ENCODE results near the gene CACNG4. TPM values are rescaled to one million over a fixed set of nuclear protein-coding genes. Genes with fewer than 3 reads are reported as not detected.

Gene CACNG4
- total and polyA plus RNA-seq, 2 experiments from 2014 or later = 1.6 to 4.1 TPM

DNA sequence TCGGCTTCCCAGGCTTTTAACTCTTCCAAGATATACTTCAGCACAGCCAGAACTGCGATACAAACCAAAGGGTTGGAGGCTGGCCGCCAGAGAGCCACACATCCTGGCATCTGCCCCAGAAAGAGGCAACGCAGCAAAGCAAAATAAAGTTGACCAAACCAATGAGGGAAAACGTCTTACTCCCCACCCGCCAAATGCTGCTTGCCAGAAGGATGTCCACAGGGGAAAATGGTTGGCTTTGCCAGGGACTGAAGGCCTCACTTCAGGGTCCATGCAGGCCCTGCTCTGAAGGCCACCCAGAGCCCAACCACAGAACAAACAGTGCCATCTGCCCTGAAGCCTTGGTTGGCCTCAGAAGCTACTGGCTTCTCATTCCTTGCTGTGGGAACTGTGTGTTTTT, 94.9 kb downstream of the CACNG4 start:
- Mint-ChIP-seq H3K4me3 (no peak overlapping the region), H3K27ac (no peak overlapping the region), H3K27me3 (ENCODE audit: insufficient read depth, low read depth, poor library complexity) (peaks cover 2% of the 10 kb centered on the region), H3K4me1 (no peaks in the 10 kb centered on the region), H3K9me3 (peaks cover 9% of the 10 kb centered on the region), H3K36me3 (ENCODE audit: low read depth) (no peaks in the 10 kb centered on the region)
- Histone ChIP-seq H2AFZ (no peak overlapping the region), H3K27ac (ENCODE audit: low read depth) (no peak overlapping the region), H3K79me2 (replicated peaks; ENCODE audit: insufficient read depth) (no peaks in the 10 kb centered on the region), H3K36me3 (ENCODE audit: insufficient read depth) (no peaks in the 10 kb centered on the region), H3K27me3 (ENCODE audit: insufficient read depth) (no peaks in the 10 kb centered on the region), H3F3A (replicated peaks; ENCODE audit: low read depth) (no peaks in the 10 kb centered on the region), H3K4me1 (ENCODE audit: insufficient read depth) (no peaks in the 10 kb centered on the region), H3K4me2 (no peak overlapping the region), H3K4me3 (no peak overlapping the region), H4K20me1 (replicated peaks; ENCODE audit: insufficient read depth) (no peaks in the 10 kb centered on the region), H3K9me2 (ENCODE audit: insufficient read depth) (no peaks in the 10 kb centered on the region)
- DNase-seq (ENCODE audit: low spot score) (no peak), ATAC-seq (no peak)
- TF ChIP-seq EZH2phosphoT487 (IDR thresholded peaks at IDR 0.05; ENCODE audit: unreplicated experiment) (no peak), NANOG (IDR thresholded peaks at IDR 0.05; ENCODE audit: borderline replicate concordance) (no peak), POLR2AphosphoS5 (IDR thresholded peaks at IDR 0.05; ENCODE audit: low read depth) (no peak), JUNB (IDR thresholded peaks at IDR 0.05; ENCODE audit: unreplicated experiment) (no peak), CREB1 (CRISPR knock-in tag; IDR thresholded peaks at IDR 0.05; ENCODE audit: low read depth) (no peak), ZNF331 (CRISPR knock-in tag; IDR thresholded peaks at IDR 0.05; ENCODE audit: low read depth) (no peak), ZNF114 (CRISPR knock-in tag; IDR thresholded peaks at IDR 0.05) (no peak), EZH2 (IDR thresholded peaks at IDR 0.05; ENCODE audit: low read depth, unreplicated experiment) (no peak), STAT1 (IDR thresholded peaks at IDR 0.05; ENCODE audit: unreplicated experiment) (no peak)
- TF ChIP-seq, protein P1, sequence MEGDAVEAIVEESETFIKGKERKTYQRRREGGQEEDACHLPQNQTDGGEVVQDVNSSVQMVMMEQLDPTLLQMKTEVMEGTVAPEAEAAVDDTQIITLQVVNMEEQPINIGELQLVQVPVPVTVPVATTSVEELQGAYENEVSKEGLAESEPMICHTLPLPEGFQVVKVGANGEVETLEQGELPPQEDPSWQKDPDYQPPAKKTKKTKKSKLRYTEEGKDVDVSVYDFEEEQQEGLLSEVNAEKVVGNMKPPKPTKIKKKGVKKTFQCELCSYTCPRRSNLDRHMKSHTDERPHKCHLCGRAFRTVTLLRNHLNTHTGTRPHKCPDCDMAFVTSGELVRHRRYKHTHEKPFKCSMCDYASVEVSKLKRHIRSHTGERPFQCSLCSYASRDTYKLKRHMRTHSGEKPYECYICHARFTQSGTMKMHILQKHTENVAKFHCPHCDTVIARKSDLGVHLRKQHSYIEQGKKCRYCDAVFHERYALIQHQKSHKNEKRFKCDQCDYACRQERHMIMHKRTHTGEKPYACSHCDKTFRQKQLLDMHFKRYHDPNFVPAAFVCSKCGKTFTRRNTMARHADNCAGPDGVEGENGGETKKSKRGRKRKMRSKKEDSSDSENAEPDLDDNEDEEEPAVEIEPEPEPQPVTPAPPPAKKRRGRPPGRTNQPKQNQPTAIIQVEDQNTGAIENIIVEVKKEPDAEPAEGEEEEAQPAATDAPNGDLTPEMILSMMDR (conservative IDR thresholded peaks at IDR 0.05; ENCODE audit: low read depth in 2 of 2) = no peak
- TF ChIP-seq, protein P2, sequence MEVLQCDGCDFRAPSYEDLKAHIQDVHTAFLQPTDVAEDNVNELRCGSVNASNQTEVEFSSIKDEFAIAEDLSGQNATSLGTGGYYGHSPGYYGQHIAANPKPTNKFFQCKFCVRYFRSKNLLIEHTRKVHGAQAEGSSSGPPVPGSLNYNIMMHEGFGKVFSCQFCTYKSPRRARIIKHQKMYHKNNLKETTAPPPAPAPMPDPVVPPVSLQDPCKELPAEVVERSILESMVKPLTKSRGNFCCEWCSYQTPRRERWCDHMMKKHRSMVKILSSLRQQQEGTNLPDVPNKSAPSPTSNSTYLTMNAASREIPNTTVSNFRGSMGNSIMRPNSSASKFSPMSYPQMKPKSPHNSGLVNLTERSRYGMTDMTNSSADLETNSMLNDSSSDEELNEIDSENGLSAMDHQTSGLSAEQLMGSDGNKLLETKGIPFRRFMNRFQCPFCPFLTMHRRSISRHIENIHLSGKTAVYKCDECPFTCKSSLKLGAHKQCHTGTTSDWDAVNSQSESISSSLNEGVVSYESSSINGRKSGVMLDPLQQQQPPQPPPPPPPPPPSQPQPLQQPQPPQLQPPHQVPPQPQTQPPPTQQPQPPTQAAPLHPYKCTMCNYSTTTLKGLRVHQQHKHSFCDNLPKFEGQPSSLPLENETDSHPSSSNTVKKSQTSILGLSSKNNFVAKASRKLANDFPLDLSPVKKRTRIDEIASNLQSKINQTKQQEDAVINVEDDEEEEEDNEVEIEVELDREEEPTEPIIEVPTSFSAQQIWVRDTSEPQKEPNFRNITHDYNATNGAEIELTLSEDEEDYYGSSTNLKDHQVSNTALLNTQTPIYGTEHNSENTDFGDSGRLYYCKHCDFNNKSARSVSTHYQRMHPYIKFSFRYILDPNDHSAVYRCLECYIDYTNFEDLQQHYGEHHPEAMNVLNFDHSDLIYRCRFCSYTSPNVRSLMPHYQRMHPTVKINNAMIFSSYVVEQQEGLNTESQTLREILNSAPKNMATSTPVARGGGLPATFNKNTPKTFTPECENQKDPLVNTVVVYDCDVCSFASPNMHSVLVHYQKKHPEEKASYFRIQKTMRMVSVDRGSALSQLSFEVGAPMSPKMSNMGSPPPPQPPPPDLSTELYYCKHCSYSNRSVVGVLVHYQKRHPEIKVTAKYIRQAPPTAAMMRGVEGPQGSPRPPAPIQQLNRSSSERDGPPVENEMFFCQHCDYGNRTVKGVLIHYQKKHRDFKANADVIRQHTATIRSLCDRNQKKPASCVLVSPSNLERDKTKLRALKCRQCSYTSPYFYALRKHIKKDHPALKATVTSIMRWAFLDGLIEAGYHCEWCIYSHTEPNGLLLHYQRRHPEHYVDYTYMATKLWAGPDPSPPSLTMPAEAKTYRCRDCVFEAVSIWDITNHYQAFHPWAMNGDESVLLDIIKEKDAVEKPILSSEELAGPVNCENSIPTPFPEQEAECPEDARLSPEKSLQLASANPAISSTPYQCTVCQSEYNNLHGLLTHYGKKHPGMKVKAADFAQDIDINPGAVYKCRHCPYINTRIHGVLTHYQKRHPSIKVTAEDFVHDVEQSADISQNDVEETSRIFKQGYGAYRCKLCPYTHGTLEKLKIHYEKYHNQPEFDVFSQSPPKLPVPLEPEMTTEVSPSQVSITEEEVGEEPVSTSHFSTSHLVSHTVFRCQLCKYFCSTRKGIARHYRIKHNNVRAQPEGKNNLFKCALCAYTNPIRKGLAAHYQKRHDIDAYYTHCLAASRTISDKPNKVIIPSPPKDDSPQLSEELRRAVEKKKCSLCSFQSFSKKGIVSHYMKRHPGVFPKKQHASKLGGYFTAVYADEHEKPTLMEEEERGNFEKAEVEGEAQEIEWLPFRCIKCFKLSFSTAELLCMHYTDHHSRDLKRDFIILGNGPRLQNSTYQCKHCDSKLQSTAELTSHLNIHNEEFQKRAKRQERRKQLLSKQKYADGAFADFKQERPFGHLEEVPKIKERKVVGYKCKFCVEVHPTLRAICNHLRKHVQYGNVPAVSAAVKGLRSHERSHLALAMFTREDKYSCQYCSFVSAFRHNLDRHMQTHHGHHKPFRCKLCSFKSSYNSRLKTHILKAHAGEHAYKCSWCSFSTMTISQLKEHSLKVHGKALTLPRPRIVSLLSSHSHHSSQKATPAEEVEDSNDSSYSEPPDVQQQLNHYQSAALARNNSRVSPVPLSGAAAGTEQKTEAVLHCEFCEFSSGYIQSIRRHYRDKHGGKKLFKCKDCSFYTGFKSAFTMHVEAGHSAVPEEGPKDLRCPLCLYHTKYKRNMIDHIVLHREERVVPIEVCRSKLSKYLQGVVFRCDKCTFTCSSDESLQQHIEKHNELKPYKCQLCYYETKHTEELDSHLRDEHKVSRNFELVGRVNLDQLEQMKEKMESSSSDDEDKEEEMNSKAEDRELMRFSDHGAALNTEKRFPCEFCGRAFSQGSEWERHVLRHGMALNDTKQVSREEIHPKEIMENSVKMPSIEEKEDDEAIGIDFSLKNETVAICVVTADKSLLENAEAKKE (CRISPR knock-in tag; IDR thresholded peaks at IDR 0.05) = no peak
- TF ChIP-seq, protein P3, sequence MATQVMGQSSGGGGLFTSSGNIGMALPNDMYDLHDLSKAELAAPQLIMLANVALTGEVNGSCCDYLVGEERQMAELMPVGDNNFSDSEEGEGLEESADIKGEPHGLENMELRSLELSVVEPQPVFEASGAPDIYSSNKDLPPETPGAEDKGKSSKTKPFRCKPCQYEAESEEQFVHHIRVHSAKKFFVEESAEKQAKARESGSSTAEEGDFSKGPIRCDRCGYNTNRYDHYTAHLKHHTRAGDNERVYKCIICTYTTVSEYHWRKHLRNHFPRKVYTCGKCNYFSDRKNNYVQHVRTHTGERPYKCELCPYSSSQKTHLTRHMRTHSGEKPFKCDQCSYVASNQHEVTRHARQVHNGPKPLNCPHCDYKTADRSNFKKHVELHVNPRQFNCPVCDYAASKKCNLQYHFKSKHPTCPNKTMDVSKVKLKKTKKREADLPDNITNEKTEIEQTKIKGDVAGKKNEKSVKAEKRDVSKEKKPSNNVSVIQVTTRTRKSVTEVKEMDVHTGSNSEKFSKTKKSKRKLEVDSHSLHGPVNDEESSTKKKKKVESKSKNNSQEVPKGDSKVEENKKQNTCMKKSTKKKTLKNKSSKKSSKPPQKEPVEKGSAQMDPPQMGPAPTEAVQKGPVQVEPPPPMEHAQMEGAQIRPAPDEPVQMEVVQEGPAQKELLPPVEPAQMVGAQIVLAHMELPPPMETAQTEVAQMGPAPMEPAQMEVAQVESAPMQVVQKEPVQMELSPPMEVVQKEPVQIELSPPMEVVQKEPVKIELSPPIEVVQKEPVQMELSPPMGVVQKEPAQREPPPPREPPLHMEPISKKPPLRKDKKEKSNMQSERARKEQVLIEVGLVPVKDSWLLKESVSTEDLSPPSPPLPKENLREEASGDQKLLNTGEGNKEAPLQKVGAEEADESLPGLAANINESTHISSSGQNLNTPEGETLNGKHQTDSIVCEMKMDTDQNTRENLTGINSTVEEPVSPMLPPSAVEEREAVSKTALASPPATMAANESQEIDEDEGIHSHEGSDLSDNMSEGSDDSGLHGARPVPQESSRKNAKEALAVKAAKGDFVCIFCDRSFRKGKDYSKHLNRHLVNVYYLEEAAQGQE (IDR thresholded peaks at IDR 0.05; ENCODE audit: unreplicated experiment) = no peak
- TF ChIP-seq, protein P4, sequence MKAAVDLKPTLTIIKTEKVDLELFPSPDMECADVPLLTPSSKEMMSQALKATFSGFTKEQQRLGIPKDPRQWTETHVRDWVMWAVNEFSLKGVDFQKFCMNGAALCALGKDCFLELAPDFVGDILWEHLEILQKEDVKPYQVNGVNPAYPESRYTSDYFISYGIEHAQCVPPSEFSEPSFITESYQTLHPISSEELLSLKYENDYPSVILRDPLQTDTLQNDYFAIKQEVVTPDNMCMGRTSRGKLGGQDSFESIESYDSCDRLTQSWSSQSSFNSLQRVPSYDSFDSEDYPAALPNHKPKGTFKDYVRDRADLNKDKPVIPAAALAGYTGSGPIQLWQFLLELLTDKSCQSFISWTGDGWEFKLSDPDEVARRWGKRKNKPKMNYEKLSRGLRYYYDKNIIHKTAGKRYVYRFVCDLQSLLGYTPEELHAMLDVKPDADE (IDR thresholded peaks at IDR 0.05) = no peak

Measured in GM23338 (cell line).